ENCODE measurements around the gene CABCOCO1.

GRCh38 chr10:61804414-61804813, 141.7 kb downstream of the CABCOCO1 start:
- TF ChIP-seq CTCF (IDR thresholded peaks at IDR 0.05) (no peak), POLR2A (IDR thresholded peaks at IDR 0.05) (no peak), EP300 (IDR thresholded peaks at IDR 0.05) (no peak)

Data from gastroesophageal sphincter (tissue), 3 donors.